GM18499 (cell line): ENCODE data around the gene LAMA3.

ENCODE experiments used
- ATAC-seq: cut with Tn5 transposase; IDR thresholded peaks from one replicate; pipeline ENCODE4 v1.9.1; 2021; ENCODE audit warnings: moderate number of reproducible peaks; ENCODE audit not compliant: insufficient read depth, unreplicated experiment

LAMA3 gene

DNA sequence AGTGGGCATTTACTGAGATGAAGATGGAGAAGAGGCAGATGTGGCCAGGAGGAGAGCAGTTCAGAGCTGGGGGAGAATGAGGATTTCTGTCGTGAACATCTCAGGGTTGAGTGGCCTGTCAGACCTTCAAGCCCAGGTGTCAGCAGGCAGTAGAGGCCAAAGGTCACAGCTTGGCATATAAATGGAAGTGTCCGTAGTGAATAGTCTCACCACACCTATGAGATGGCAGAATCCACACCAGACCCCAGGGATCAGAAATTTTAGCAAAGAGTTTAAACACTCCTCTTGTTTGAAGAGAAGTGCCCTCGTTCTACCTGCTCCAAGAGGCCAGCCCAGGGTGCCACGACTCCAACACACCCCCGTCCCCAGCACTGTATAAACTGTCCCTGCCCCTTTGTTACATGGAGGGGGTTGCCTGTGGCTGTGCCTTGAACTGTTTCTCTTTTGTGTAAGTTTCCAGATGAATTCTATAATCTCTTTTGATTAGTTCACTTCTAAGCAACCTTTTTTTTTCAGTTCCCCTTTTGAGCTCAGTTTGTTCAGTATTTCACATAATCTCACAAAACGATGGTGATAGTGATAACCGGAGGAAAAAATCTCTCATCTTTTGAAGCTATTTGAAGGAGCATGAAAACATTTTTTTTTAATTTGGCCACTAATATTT is 256.3 kb downstream of the LAMA3 start:
- no peak for ATAC-seq

DNA sequence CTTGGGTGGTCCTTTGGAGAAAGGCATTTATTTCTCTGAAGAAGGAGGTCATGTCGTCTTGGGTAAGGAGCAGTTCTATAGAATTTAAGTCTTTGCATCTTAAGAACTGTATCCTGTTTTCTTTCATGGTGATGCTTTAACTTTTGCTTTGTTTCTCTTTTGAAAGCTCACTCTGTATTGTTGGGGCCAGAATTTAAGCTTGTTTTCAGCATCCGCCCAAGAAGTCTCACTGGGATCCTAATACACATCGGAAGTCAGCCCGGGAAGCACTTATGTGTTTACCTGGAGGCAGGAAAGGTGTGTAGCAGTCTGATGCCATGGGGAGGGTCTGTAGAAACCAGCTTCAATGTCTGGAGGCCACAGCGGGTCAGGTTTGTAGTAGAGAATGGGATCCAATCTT is 260.6 kb downstream of the LAMA3 start:
- ATAC-seq: no peak

DNA sequence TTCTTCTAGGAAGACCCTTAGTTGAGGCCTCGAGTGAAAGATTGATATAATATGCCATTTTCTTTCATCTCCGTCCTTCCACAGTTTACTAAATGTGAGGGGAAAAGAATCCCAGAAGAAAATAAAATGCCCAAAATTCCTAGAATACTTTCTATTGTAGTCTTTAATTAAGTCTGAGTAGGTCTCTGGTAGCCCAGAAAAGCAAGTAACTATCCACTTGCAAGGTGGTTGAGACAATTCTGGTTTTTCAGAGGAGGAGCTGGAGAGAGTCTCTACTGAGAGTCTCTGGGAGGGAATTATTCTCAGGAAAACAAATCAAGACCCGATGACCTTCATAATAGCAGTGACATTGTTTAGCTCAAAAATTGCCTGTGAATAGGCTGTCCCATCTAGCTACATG is 261.4 kb downstream of the LAMA3 start:
- ATAC-seq: no peak

DNA sequence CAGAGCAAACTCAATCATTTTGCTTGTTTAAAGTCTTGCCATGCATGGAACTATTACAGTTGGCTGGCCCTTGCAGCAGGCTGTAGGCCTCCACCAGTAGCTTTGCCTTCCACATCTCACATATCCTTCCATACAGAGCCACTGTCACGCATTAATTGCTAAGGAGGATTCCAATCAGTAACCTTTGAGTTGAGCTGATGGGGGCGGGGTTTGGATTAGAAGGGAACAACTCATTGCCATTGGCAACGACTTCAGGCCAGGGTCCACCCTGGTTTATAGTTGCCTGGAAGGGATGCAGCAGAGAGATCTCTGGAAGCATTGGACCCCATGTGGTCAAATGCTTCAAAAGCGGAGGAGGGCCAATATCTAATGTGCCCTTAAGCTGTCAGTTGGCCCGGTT is 262.0 kb downstream of the LAMA3 start:
- ATAC-seq: no peak

DNA sequence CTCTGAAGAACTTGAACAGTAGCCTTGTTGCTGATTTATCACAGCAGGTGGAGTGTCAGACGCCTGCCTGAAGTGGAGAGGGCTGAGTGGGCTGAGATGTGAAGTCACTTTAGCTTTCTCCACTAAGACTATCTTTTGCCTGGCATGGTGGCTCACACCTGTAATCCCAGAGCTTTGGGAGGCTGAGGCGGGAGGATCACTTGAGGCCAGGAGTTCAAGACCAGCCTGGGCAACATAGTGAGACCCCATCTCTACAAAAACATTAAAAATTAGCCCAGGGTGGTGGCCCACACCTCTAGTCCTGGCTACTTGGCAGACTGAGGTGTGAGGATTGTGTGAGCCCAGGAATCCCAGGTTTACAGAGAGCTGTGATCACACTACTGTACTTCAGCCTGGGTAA is 264.7 kb downstream of the LAMA3 start:
- ATAC-seq: no peak

DNA sequence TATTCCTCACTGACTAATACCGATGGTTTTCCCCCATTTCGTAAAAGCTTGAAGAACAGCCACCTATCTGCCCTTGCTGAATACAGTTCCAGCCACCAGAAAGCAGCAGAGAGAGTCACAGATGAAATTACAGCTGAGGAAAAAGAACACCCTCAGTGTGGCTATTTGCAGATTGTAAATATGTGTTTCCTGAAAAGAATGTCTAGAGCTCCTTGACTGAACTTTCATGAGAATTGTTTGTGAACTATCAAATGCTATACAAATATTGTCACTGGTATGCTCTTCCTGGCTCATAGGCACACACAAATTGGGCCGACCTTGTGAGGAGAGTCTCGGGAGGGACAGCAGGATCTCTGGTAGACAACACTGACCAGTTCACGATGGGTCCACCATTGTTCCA is 267.2 kb downstream of the LAMA3 start:
- ATAC-seq: no peak

DNA sequence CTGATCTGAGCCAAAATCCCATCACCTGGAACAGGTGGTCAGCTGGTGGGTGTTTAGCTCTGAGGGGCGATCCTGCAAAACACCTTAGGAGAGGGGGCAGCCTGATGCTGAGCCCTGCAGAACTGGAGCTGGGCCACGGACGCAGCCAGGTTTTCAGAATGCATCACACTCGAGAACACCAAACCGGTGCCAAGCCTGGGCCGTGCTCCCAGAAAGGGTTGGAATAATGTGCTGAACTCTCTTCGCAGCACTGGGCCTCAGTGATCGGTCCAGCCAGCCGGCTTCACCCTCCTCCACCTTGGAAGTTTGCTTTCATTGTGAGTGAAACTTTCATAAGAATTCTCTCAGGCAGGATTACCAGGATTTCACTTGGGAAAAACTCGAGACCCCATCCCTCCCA is 268.8 kb downstream of the LAMA3 start:
- ATAC-seq: no peak

DNA sequence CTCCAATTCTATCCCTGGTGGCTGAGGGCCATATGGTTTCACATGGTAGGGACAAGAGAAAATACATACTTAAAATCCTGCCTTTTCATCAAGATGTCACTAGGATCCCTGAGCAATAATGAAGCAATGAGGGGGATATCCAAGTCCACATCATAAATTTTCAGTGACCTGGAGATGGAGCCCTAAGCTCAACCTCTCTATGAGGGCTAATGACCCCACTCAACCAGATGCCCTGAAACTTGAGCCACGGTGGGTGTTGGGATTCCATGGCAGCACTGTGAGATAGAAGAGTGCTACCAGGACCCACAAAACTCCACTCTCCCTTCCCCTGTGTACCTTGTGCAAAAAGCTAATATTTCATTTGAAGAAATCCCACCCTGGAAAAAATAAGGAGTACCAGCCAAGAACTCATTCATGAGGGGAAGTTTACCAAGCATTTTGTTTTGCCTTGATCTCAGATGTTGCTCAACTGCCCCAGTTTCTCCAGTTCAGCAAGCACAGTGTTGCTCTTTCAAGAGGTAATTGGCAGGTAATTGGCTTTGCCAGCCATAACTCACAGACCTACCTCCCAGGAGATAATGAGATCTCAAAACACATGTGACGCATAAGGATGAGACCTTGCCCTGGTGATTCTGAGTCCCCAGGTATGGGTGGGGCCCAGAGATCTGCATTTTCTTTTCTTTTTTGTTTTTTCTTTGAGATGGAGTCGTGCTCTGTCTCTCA is 274.4 kb downstream of the LAMA3 start:
- ATAC-seq: no peak

DNA sequence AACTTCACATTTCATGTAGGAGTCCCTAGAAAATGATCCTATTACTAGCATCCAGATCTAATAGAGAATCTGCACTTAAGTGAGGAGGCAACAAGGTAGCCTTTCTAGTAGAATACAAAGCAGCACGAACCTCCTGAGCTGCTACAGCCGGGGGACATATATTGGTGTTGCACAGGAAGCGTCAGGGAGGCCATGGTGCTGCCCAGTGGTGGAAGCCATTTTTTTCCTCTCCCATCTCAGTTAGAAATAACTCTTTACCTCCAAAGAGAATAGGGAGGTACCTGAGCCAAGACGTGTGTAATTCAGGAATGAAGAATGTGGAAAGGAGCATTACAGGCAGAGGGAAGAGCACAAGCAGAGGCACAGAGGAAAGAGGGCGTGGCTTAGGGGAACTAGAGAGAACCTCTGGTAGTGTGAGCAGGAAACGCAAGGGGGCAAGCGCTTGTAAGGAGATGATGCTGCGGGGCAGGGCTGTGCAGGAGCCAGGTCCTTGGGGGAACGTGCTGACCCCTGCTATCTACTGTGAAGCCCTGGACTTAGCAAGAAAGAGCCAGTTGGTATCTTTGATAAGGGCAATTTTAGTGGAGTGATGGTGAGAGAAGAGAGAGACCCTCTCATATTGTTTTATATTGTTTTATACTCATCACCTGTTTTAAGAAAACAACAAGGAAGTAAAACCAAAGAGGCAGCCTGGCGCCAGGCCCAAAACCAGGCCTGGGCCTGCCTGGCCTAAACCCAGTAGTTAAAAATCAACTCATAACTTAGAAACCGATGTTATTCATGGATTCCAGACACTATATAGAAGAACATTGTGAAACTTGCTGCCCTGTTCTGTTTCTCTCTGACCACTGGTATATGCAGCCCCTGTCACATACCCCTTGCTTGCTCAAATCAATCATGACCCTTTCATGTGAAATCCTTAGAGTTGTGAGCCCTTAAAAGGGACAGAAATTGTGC is 275.3 kb downstream of the LAMA3 start:
- ATAC-seq: no peak

DNA sequence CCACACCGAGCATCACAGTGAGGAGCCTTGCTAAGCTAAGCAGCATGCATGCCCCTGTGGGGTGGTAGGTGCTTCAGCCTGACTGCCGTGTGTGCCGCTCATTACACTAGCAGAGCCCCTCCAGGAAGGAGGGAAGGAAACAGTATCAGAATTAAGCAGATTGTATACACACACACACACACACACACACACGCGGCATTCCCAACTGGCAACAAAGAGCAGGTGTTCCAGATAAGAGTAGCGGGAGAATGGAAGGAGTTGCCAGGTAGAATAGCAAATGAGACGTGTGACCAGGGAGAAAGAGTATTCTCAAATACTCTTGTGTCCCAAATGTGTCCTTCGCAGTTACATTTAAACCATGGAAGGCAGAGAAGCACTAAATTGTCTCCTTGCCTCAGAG is 277.7 kb downstream of the LAMA3 start:
- ATAC-seq: no peak

DNA sequence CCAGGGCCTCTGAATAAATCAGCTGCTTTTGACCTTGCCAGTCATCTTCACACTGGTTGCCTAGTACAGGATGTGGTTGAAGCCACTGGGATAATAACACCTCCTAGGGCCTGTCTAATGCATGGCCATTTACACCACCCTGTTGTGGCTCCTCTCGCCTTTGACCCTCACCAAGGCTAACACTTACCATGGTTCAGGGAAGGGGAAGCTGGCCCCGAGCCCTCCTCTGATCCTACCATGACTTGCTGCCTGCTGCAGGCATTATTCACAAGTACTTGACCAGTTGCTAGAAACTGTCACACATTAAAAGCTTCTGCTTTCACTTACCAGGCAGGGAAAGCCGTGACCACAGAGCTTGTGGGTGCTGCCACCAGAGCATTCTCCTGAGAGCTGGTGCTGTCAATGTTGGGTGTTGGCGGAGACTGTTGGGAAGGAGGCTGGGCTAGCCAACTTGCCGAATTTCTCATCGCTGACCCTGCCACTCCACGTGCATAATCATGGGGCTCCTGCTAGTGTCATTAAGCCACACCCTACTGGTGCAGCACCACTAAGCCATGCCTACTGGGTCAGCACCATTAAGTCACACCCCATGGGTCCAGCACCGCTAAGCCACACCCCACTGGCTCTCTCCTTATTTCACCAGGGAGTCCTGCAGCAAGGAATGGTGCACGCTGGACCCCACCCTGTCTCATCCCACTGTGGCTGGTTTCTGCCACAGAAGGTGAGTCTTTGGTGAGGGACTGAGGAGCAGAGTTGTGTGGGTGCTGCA is 278.3 kb downstream of the LAMA3 start:
- ATAC-seq: no peak

DNA sequence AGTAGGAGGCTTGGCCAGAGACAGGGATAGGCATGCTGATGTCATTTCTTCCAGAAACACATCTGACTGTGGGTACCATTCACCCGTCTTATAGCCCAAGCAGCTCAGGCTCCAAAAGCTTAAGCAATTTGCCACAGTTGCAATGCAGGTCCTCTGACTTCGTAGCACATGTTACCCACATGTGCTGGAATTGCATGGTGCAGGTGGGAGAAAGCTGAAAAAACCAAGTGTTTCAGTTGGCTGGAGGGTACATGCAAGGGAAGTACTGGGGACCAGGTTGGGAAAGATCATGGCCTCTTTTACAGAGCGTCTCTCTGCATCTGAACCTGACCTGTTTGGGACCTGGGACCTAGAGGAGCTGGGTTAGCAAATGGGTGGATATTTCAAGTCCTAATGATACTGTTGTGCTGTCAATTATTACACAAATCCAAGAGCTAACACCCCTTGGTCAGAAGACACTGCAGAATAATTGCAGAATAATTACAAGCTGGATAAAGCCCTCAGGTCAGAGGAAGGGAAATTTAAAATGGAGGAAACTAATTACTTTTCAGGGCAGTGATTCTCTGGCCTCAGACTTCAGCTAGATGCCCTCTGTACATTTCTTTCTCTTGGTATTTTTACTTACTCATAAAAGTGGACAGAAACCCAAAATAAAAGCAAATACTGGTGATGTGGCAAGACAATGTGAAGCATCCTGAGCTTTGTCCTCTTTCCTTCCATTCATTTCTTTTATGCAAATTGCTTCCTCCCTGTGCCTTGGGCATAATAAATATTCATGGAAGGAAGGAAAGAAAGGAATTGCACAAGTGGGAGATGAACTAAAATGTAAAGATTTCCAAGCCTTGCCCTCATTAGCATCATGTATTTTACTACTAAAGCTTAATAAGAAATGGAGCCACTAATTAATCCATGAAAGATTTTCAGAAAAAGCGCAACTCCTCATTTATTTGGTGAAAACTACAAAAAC is 279.7 kb downstream of the LAMA3 start:
- ATAC-seq: no peak

DNA sequence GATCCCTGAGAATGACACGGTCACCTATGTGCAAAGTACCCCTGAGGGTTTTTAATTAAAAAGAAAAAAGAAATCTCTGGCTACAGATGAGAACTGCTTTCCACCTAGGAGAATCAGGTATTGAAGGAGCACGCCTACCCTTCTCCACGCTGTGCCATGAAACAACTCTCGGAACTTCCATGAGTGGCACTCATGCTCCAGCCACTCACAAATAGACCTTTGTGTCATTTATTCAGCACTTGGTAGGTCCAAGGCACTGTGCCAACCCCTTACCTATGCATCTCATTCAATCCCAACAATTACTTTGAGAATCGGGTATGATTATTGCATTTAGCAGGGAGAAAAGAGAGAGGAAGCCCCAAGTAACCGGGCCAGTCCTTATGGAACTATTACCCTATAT is 280.4 kb downstream of the LAMA3 start:
- ATAC-seq: no peak

DNA sequence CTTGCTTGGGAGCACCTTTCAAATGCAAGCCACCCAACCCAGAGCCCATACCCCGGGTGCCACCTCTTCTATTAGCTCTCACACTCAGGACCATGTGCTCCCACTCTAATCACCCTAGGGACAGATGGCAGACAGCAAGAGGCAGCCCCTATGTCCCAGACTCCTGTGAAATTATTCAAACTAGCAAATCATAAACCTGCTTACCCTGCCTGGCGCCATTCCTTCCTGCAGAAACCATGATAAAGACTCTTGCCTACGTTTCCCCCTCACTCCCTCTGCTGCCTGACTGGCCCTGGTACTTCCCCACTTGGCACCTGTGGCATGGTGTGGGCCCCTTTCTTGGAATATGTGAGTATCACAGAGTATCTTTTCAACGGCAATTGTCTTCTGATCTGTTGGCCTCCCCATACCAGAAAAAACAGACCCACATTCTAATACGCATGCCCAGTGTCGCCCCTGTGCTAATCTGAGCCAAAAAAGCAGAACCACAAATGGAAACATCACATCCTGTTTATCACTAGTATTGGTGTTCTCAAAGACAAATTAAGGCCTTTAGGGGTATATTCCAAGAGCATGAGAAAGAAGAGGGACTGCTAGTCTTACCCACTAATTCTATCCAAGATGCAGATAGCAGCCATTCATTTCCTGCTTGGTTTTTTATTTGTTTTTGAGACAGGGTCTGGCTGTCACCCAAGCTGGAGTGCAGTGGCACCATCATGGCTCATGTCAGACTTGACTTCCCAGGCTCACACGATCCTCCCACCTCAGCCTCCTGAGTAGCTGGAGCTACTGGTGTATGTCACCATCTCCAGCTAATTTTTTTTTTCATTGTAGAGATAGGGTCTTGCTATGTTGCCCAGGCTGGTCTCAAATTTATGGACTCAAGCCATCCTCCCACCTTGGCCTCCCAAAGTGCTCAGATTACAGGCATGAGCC is 281.2 kb downstream of the LAMA3 start:
- no peak for ATAC-seq

DNA sequence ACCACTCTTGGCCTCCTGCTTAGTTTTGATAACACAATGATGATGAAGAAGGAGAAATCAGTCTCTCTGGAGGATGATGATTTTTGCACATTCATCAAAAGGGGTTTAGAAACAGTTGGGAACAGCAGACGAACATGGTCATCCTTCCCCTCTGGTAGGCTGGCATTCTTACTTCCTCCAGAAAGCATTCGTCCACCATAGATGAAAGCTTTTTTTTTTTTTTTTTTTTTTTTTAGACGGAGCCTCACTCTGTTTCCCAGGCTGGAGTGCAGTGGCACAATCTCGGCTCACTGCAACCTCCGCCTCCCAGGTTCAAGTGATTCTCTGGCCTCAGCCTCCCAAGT is 281.8 kb downstream of the LAMA3 start:
- ATAC-seq: no peak

DNA sequence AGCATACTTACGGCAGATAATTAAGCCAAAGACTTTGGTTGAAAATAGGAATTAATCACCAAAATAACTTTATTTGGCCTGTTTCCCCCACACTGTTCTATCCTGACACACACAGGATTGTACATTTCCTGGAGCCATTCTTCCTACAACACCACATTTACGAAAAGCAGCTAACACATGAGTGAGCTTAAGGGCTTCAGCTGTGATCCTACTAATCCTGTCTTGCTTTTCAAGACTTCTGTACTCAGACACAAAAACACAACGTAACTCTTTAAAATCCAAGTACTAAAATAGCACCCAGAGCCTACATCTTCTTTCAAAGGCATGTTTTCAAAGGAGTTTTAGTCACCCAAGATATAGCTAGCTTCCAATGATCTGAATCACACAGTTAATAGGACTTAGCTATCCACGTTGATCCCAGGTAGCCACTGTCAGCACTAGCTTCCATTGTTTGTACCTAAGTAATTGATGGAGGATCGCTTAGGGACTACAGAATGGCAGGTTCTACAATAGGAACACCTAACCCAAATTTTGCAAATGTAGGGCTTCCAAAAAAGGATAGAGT is 282.5 kb downstream of the LAMA3 start:
- ATAC-seq: no peak

DNA sequence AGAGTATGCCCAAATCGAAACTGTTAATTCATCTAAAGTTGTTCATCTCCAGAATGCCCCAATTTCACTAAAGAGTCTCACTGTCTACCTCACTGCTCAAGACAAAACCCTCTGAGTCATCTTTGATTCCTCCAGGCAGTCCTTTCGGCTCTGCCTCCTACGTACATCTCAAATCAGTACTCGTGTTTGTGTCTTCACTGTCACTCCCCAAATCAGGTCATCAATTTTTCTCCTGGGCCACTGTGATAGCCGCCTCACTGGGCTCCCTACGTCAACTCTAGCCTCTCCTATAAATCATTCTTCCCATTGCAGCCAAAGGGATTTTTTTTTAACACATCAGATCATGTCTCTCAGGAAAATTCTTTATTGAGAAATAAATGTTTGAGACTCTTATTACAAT is 283.2 kb downstream of the LAMA3 start:
- ATAC-seq: peak; percentile 72

DNA sequence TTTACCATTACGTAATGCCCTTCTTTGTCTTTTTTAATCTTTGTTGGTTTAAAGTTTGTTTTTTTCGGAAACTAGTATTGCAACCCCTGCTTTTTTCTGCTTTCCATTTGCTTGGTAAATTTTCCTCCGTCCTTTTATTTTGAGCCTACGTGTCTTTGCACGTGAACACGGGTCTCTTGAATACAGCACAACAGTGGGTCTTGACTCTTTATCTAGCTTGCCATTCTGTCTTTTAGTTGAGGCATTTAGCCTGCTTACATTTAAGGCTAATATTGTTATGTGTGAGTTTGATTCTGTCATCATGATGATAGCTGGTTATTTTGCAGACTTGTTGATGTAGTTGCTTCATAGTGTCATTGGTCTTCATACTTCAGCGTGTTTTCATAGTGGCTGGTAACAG is 287.9 kb downstream of the LAMA3 start:
- no peak for ATAC-seq
